ENCODE measurements around the gene SPAG8.

Gene SPAG8

GRCh38 chr9:35812025-35812602 lies at the start of gene SPAG8:
TSS of gene SPAG8 (minus strand) at chr9:35812262. CDS start at chr9:35812147, 115 bp downstream.
- peak; percentile 83 for DNase-seq

- DNase-seq = no peak
These were observed 49.3 kb upstream of the SPAG8 start for GRCh38 chr9:35861161-35861897.

- DNase-seq = no peak
These were observed 47.9 kb upstream of the SPAG8 start for GRCh38 chr9:35859990-35860339.

GRCh38 chr9:35859310-35859989 lies 47.4 kb upstream of the SPAG8 start:
- DNase-seq = no peak

- DNase-seq = no peak
These were observed 46.4 kb upstream of the SPAG8 start for GRCh38 chr9:35858458-35858857.

GRCh38 chr9:35856882-35857281 lies 44.8 kb upstream of the SPAG8 start:
- no peak for DNase-seq

GRCh38 chr9:35856206-35856605 lies 44.1 kb upstream of the SPAG8 start:
- no peak for DNase-seq

- no peak for DNase-seq
These were observed 42.2 kb upstream of the SPAG8 start for GRCh38 chr9:35854091-35854762.

- no peak for DNase-seq
These were observed 41.1 kb upstream of the SPAG8 start for GRCh38 chr9:35852876-35853865.

- DNase-seq = no peak
These were observed 40.3 kb upstream of the SPAG8 start for GRCh38 chr9:35852267-35852815.

GRCh38 chr9:35847792-35848572 lies 35.9 kb upstream of the SPAG8 start:
- no peak for DNase-seq

- no peak for DNase-seq
These were observed 34.0 kb upstream of the SPAG8 start for GRCh38 chr9:35845824-35846771.

GRCh38 chr9:35844628-35845270 lies 32.7 kb upstream of the SPAG8 start:
- no peak for DNase-seq

- DNase-seq = no peak
These were observed 30.7 kb upstream of the SPAG8 start for GRCh38 chr9:35842795-35843194.

- no peak for DNase-seq
These were observed 30.1 kb upstream of the SPAG8 start for GRCh38 chr9:35842020-35842745.

- no peak for DNase-seq
These were observed 29.5 kb upstream of the SPAG8 start for GRCh38 chr9:35841645-35841900.

GRCh38 chr9:35840881-35841644 lies 29.0 kb upstream of the SPAG8 start:
- no peak for DNase-seq

- no peak for DNase-seq
These were observed 27.9 kb upstream of the SPAG8 start for GRCh38 chr9:35839926-35840325.
